SKM-1 (cell line): Measurements from ENCODE around the gene GNPTG.
A peak's percentile ranks its signal among the peaks of the same experiment; 100 is the strongest.

Source experiments
- DNase-seq: peaks from one replicate; lab custom pipeline; 2025; ENCODE audit not compliant: unreplicated experiment; lab: John Stamatoyannopoulos, UW

GNPTG gene

GRCh38 chr16:1371054-1371978, 19.6 kb downstream of the GNPTG start:
- no peak for DNase-seq

GRCh38 chr16:1372292-1372950, 20.7 kb downstream of the GNPTG start:
- DNase-seq = no peak

DNA sequence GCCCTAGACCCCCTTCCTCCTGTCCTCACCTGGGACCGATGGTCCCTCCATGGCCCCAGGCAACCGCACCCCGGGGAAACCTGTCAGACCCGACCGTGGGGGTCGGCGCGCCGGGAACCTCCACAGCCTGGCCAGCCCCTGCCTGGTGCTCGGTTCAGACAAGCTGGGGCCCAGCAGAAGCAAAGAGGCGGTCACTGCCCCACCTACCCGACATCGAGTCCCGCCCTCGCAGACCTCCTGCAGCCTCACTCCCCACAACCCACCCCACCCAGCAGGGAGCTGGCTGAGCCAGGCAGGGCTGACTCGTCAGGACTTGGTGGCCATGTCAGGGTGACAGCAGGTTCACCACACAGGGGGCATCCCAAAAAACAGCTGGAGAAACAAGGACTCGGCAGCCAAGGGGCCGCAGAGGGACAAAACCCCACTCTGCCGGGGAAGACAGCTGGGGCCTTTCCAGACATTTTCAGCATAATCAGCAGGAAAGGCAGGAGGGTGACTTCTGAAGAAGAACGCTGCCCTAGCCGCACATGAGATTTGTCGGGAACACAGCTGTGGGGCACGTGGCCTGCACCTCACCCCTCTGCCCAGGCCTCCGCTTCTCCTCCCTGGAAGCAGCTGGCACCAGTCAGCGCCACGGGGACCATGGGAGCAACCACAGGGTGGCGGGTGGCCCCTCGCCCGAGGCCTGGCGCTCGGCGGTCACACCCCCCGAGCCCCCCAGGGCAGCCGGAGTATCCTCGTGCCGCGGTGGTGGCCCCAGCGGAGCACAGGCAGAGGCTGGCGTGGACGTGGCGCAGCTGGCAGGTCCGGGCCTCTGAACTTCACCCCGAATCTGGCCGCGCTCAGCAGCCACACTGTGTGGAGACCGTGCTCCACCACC, 22.9 kb downstream of the GNPTG start:
- no peak for DNase-seq

DNA sequence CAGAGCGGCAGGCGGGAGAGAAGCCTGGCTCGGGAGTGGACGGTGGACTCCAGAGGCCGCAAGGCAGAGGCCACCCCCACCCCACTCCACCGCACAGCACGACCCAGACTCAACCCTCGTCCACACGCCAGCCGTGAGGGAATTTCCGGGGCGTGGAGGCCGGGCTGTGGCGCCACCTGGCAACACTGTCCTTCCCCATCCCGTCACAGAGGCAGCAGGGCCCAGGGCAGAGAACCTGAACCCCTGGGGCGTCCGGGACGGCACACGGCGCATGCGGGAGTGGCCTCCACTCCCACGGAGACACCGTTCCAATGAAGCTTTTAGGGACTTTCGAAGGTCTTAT, 23.5 kb downstream of the GNPTG start:
- DNase-seq = no peak

DNA sequence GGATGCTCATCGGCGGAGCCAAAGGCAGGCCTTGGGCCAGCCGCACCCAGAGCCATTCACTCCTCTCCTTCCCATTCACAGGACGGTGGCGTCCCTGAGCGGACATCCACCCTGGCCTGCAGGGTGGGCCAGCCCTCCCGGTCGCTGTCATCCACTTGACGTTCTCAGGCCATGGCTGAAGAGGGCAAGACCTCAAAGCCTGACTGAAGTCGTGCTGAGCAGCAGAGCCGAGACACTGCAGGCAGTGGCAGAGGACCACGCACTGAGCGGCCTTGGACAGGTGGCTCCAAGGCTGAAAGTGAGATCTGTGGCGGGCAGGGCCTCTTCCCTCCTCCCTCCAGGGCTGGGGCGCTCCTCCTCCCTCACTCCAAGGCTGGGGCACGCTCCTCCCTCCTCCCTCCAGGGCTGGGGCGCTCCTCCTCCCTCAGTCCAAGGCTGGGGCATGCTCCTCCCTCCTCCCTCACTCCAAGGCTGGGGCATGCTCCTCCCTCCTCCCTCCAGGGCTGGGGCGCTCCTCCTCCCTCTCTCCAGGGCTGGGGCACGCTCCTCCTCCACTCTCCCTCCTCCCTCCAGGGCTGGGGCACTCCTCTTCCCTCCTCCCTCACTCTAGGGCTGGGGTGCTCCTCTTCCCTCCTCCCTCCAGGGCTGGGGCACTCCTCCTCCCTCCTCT, 24.1 kb downstream of the GNPTG start:
- no peak for DNase-seq

DNA sequence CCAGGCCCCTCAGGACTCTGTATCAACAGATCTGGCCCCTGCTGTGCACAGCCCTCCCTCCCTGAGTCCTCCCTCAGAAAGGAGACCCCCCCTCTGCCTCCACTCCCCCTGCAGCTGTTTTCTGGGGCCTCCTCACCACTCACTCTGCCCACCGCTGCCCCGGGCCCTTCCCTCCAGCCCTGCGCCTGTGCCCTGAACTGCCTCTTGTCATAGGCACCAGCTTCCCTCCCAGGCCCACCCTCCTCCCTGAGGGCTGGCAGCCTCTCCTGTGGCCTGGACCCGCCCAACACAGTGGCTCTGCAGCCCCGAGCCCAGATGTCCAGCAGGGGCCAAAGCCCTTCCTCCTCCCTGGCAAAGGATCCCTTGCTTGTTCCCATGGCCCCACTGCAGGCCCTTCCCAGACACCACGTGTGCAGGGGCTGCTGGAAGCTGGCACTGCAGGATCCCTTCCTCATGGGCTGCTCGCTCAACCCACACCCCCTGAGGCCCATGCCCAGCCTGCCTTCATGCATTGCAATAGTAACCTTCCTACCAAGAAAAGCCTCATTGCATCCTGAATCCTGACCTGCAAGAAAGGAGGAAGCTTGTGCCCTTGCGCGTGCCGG, 25.8 kb downstream of the GNPTG start:
- DNase-seq = no peak

DNA sequence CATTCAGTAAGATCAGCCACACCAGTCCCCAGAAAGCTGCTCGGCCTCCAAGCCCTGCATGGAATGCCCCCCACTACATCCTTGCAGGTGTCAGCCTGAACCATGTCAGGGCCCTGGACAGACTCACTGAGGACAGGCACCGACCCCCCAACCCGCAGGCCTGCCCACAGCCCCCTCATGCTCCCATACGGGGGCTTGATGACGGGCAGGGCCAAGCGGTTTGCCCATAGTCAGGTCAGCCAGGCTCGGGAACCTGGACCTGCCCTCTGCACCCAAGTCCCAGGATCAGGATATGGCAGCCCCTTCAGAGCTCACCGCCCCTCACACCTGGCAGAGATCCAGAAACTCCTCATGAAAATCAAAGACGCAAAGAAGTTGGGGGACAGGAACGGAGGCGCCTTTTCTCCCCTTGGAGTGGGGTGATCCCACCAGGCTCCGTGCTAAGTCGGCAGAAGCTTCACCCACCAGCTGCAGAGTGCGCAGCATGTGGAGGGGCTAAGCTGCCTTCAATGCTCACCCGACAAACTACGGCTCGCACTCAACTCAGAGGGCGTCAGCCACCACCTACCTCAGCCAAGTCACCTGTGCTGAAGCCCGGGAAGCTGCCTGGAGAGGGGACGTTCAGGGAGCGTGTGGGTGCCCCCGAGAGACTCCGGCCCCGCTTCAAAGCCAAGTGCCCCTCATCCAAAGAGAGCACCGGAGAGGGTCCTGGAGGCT, 26.5 kb downstream of the GNPTG start:
- no peak for DNase-seq

DNA sequence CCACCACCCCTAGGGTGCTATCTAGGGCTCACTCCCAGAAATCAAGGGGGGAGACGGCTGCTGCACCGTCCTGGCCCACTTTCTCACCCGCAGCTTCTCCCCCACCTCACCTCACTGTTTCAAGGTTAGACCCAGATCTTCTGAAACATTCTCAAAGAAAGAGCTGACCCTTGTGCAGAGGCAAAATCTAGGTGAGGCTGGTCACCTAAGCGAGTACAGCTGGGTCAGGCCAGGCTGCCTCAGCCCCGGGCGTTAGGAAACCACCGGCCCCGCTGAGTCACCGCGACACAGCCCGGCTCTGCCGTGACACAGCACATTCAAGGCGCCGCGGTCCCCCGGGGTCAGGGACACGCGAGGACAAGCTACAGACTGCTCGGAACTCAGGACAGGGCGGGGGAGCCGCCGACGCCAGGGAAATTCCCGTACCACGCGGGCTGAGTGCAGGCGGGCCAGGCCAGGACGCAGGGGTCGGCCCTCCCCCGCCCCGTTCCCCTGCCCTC, 27.1 kb downstream of the GNPTG start:
- DNase-seq = peak; percentile 22

DNA sequence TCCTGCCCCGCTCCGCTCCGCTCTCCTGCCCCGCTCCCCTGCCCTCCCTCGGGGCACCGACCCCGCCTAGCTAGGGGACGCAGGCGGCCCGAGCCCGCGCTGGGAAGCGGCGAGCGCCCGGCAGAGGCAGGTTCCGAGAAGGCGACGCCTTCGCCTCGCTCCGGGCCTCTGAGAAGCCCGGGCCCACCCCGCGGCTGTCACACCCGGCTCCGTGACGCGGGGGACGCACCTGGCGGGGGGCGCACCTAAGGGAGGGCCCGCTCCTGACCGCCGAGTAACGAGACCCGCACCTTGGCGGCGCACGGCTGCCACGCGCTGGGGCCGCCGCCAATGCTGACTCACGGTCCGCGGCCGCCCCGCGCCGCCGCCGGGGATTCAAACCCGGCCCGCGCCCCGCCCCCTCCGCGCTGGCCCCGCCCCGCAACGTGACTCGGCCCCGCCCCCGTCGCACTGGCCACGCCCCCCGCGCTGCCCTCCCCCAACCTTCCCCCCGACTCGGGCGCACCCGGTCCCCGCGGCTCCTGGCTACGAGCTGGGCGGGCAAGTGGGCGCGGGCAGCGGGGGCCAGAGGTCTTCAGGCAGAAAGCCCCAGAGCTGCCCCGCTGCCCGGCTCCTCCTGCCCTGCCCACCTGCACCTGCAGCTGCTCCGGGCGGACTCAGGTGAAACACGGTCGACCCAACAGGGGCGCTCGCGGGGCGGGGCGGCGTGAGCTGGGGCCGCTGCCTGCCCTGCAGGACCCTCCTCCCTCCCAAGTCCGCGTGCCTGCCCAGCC, 27.8 kb downstream of the GNPTG start:
- peak; percentile 36 for DNase-seq

DNA sequence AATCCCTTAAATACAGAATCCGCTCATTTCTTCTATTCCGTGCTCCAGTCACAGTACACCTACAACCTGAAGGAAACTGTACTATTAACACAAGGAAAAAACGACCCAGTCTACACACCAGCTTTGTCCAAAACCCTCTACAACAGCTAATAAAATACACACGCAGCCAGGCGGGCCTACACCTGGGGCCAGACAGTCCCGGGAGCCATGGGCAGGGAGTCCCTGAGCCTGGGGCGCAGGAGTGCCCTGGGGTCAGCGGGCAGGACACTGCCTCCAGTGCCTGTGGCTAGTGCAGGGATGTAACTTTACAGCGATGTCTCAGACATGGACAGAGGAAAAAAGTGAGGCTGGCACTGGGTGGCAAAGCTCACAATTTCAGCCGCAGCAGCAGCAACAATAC, 28.5 kb downstream of the GNPTG start:
- DNase-seq = no peak

DNA sequence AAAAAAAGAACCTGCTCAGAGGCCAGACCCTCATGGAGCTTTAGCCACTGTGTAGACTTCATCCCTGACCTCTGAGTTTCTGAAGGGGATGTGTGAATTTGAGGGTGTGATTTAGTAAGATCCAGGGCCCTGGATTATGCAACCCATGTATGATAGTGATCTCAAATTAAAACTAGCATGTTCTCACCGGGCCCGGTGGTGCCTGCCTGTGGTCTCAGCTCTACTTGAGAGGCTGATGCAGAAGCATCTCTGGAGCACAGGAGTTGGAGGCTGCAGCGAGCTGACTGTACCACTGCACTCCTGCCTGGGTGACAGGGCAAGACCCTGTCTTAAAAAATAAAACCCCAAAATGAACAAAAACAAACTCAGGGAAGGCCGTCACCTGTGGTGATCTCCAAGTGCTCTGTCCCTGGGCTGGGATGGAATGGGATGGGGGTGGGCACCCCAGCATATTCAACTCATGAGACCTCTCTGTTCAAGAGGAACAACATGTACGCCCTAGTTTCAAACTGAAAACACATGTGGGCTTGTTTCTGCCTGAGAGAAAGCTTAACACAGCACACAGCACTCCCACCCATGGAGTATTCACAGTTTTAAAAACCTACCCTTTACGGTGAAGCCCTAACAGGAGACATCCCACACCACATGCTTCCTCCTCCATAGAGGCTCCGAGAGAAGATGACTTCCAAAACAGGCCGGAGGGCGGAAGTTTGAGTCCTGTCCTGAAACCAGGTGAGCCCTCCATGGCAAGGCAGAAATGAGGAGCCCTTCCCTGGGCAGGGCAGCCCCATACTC, 30.1 kb downstream of the GNPTG start:
- no peak for DNase-seq

DNA sequence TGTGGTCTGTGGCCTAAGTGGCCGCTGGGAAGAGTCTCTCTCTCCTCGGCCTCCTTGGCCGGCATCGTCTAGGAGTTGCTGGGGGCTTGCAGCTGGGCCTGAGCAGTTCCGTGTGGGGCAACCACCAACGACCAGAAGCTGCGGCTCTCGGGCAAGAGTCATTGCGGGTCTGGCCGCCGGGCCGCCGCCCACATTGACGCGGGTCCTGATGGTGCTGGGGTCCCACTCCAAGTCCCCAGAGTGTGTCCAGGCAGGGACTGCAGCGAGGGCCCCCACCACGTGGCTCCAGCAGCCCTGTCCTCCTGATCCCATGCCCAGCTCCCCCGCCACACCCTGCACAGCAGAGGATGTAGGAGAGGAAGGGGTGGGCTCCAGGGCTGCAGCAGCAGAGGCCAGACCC, 31.8 kb downstream of the GNPTG start:
- DNase-seq = no peak

- DNase-seq = no peak
Observed at GRCh38 chr16:1385232-1385631, 33.5 kb downstream of the GNPTG start.

DNA sequence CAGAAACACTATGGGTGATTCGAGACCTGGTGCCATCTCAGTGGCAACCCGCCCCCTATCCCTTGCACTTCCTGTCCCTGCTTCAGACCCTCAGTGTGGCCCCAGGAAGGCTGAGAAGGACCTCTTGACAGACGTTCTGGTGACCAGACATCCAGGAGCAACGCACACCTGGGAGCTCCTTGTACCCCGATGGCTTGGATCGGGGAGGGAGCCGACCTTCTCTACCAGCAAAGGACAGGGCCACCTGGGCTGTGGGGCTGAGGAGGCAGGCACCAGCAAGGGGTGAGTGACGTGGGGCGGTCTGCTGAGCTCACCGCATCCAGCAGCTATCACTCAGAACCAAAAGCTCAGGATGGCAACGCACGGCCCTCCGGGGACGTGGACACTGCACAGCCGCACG, 35.6 kb downstream of the GNPTG start:
- no peak for DNase-seq

DNA sequence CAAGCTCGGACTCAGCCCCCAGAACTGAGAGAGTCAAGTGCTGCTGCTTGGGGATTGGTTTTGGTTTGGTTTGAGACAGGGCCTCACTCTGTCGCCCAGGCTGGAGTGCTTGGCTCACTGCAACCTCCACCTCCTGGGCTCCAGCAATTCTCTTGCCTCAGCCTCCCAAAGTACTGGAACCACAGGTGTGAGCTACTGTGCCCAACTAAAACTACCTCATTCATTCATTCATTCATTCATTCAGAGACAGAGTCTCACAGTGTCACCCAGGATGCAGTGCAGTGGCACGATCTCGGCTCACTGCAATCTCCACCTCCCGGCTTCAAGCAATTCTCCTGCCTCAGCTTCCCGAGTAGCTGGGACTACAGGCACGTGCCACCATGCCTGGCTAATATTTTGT, 38.0 kb downstream of the GNPTG start:
- DNase-seq = no peak

GRCh38 chr16:1390239-1390779, 38.6 kb downstream of the GNPTG start:
- DNase-seq = no peak

- no peak for DNase-seq
Observed at GRCh38 chr16:1392826-1393225, 41.1 kb downstream of the GNPTG start.

DNA sequence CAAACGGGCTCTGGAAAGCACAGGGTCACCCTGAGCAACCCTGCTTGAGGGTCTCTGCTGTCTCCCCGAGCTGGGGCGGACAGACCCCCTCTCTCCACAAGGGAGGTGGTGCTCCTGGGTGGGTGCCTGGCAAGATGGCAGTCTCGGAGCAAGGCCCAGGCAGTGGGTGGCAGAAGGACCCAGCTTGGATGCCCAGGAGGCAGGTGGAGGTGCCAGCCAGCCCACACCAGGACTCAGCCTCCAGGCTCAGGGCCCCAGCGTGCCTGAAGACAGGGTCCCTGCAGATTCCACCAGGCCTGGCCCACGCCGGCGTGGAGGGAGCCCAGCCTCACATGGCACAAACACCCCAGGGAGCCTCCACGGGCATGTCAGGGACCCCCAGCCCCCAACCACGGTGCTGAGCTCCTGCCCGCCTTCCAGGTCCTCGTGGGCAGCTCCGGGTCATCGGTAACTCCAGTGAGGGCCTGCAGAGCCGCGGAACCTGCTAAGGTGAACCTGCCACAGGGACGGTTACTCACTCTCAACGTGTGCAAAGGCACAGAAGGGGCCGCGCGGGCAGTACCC, 42.0 kb downstream of the GNPTG start:
- no peak for DNase-seq
